G401 (cell line): ENCODE data around the gene GTPBP3. TPM values are rescaled to one million over a fixed set of nuclear protein-coding genes. Genes with fewer than 3 reads are reported as not detected.
"Not testable (repeated sequence)": the region's sequence is repeated elsewhere in the genome, so short reads cannot be mapped to it uniquely, and the experiment has no call there.

ENCODE experiments used
- DNase-seq: peaks from one replicate; pipeline ENCODE4 v3.0.0-alpha.2; 2015; ENCODE audit warnings: low spot score
- in situ Hi-C: cut with HindIII; loops from 2 replicates; pipeline ENCODE4 v1.10.0; 2016; ENCODE audit warnings: low sequenced_read_pairs, mixed read lengths
- total RNA-seq: library from RNA; depleted of rRNA; stranded (reverse); fragments of >200 nt; shearing (Covaris generic); gene quantifications from 2 replicates; pipeline ENCODE4 v1.2.3, GENCODE V29; 2014; rRNA removed

GTPBP3 gene, protein sequence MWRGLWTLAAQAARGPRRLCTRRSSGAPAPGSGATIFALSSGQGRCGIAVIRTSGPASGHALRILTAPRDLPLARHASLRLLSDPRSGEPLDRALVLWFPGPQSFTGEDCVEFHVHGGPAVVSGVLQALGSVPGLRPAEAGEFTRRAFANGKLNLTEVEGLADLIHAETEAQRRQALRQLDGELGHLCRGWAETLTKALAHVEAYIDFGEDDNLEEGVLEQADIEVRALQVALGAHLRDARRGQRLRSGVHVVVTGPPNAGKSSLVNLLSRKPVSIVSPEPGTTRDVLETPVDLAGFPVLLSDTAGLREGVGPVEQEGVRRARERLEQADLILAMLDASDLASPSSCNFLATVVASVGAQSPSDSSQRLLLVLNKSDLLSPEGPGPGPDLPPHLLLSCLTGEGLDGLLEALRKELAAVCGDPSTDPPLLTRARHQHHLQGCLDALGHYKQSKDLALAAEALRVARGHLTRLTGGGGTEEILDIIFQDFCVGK
- total RNA-seq = 35.0 and 41.1 TPM in 2 replicates

DNA sequence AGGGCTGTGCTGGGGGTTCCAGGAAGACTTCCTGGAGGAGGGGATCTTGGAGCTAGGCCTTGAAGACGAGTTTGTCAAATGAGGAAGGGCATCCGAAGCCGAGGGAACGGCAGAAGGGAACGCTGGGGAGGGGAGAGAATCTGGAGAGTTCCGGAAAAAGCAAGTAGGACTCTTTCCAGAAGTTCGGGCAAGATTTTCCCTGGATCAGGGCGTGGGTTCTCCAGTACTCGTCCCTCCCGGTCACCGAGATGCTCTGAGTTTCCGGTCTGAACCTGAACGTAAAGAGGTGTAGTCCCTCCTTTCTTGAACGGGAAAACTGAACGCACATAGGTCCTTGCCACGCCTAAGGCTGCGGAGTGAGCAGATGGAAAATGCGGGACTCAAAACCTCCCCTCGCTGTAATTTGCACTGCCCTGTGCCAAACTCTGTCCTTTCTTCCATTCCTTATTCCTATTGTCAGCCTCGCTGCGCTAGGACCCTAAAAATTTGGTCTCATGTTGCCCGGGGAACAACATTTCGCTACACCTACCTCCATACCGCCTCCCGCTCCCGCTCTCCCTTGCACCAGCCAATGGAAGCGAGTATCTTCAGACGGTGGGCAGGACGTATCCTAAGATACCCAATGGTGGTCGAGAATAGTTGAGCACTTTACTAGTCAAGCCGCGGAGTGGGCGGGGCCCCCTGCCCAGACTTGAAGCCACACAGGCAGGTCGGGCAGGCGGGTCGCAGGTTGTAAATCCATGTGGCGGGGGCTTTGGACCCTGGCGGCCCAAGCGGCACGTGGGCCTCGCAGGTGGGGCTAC, at the start of gene GTPBP3:
Gene GTPBP3, plus strand, starts transcription at position 682 of the 803 bp plus-strand sequence. Its CDS starts 59 bp downstream, at position 741.
- in situ Hi-C loops = no loop called here
- peak; percentile 100 for DNase-seq

DNA sequence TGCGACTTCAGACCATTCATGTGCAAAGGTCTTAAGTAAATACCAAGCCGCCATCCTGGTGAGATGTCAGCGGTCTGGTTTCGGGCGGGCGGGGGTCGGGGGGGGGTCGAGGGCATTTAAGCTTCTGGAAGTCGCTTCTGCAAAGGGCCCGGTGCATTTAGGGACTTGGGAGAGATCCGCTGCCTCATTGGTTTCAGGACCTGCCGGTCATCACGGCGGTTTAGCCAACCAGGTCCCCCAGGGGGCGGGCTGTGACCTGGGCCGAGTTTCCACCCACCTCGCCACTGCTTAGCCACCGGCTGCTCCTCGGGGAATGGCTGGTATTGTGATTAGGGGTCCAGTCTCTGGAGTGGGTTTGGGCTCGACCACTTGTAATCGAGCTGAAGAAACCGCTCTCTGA, 47.9 kb upstream of the GTPBP3 start:
- peak; percentile 60 for DNase-seq
- in situ Hi-C loops = no loop called here

DNA sequence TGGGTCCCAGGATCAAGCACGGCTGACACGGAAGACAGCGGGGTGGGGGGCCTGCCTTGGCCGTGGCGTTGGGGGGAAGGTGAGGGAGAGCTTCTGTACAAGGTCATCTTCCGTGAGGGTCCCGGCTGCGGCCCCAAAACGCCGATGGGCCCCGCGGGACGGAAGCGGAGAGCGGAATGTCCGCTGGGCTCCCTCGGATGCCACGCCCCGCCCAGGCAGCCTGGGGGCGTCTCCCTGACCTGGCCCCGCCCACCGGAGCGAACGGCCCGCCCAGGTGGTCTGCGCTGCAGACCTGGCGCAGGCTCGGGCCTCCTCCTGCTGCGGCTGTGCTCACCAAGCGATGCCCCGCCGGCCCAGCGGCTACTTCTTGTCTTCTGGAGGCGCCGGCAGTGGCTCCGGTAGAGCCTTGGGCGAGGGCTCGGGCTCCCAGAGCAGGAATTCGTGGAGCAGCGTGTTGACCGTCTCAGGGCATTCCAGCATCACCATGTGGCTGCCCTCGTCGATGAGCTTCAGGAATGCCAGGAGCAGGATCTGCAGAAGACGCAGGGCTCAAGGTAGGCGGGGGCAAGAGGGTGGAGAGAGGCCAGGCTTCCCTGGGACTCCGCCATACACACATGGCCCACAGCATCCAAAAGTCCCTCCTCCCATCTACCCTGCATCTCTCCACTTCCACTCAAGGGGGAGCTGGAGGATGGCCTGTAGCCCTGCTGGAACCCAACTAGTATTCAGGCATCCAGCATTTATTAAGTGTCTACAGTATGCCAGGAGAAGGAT, 44.9 kb upstream of the GTPBP3 start:
- in situ Hi-C loops = no loop called here
- peak; percentile 87 for DNase-seq

DNA sequence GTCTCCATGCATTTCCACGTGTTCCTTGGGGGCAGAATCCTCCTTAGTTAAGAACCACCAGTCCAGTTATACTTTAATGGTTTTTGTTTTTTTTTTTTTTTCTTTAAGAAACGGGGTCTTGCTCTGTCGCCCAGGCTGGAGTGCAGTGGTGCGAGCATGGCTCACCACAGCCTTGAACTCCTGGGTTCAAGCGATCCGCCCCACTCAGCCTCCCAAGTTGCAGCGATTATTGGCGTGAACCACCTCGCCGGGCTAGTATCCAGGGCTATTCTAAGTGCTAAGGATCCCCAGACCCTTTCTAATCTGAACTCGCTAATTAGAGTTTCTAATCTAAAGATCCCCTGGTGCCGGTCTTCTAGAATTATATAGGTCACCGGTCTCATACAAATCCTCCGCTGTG, 43.7 kb upstream of the GTPBP3 start:
- in situ Hi-C loops = no loop called here
- no peak for DNase-seq

DNA sequence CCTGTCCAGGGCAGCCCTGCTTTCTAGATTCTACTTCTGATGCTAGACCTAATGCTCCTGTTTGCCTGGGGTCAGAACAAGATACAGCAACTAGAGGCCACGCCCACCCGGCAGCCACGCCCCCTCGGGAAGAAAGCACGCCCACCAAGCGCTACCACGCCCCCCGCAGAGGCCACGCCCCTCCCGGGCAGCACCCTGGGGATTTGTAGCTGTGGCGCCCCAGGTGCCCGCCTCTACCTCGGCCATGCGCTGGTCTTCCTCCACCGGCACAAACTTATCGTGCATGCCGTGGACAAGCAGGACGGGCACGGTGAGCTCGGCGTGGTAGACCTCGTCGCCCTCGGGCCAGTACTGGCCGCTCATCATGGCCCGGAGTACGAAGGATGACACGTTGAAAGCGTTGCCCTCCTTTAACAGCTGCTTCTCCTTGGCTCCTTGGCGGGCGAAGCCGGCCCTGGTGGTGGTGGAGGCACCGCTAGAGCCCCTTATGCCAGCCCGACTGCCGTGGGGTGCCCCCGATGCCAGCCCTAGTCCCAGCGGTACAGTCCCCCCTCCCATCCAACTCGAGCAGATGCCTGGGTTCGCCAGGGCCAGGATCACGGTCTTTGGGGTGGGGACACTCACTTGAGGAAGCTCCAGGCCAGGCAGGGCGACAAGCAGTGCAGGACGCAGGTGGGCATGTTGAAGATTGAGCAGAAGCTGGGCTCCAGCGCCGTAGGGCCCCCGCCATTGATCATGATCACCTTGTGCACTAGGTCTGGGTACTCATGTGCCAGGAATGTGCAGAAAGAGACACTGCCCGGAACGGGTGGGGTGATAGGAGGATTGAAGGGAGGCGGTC, 43.1 kb upstream of the GTPBP3 start:
- in situ Hi-C loops = no loop called here
- no peak for DNase-seq

DNA sequence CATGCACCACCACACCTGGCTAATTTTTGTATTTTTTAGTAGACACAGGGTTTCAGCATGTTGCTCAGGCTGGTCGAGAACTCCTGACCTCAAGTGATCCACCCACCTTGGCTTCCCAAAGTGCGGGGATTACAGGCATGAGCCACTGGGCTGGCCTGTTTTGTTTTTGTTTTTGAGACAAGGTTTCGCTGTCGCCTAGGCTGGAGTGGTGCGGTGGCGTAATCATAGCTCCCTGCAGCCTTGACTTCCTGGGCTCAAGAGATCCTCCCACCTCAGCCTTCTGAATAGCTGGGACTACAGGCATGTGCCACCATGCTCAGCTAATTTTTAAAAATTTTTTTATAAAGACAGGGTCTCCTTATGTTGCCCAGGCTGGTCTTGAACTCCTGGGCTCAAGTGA, 41.8 kb upstream of the GTPBP3 start:
- in situ Hi-C loops, DNase-seq: not testable (repeated sequence)

DNA sequence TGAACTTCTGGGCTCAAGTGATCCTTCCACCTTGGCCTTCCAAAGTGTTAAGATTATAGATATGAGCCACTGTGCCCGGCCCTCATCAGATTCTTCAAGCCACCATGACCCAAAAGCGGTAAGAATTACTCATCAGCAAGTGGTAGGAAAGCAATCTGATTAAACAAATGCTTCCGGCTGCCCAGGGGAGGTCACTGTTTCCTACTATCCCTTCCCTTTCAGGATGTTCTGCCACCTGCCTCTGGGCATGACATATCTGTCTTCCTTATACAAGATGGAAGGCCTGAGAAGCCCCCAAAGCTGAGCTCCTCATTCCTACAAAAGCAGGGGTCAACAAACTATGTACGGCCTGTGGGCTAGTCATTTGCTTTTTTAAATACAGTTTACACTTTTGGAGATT, 41.1 kb upstream of the GTPBP3 start:
- in situ Hi-C loops = no loop called here

DNA sequence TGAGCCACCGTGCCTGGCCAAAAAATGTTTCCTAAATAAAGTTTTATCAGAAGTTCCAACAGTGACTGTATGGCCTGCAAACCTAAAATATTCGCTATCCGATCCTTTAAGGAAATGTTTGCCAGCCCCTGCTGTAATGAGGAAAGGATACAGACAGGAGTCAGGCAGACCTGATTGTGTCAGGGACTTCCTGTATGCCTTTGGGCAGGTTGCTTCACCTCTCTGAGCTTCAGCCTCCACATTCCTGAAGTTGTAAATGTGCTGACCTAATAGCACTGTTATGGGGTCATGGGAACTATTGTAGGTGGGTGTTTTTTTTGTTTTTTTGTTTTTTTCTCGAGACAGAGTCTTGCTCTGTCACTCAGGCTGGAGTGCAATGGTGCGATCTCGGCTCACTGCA, 40.4 kb upstream of the GTPBP3 start:
- in situ Hi-C loops = no loop called here
- no peak for DNase-seq

More for the DNA sequence above, 41.1 kb upstream of the GTPBP3 start:
- DNase-seq = no peak

DNA sequence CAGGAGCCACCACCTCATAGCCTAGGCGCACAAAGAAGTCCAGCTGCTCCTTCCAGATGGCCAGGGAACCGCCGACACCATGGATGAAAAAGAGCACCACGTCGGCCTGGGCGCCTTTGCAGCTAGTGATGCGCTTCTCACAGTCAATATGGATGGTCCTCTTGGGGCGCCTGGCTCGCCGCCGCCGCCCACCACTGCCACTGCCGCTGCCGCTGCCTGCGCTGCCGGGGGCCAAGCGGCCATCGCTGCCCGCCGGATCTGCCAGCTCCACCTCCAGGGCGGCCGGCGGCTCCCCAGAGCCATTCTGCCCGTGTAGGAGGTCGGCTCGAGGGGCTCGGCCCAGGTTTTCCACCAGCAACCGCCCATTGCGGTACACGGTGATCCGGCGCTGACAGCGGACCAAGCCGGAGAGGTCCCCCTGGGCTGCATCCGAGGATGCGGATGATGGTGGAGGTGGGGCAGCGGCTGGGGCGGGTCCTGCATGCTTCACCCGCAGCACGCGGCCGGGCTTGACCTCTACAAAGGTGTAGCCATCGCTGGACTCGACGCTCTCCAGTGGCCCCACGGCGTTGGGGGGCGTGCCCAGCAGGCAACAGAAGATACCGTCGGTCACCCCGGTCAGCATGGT, 36.2 kb upstream of the GTPBP3 start:
- DNase-seq = no peak
- in situ Hi-C loops = no loop called here

DNA sequence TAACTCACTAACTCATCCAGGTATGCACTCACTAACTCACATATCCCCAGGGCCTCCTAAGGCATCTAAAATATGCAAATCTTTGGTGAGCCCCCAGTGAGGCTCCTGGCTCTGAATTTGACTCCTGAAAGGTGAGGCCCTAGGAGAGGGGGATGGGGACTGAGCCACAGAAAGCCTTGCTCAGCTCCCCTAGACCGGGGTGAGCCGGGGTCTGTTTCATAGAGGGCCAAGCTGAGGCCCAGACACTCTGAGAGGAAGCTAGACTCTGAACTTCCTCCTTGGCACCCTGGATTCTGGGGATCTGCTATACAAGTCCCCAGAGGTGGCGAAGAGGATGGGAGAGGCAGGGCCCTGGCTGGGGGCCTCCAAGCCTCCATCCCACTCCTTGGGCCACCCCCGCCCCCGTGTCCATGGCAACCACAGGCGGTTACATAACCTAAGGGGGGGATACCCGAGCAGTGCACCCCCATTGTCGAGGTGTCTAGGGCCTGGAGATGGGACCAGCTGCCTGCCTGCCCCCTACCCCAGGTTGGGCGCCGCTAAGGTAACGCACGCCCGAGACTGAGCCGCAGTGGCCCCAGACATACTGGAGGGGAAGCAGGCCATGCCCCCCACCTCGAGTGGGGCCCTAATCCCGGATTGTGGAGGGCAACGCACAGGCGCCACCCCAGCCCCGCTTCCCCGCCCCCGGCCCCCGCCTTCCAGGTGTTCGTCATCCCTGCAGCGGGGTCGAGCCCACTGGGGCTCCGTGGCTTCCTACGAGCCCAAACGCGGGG, 34.8 kb upstream of the GTPBP3 start:
- peak; percentile 67 for DNase-seq

DNA sequence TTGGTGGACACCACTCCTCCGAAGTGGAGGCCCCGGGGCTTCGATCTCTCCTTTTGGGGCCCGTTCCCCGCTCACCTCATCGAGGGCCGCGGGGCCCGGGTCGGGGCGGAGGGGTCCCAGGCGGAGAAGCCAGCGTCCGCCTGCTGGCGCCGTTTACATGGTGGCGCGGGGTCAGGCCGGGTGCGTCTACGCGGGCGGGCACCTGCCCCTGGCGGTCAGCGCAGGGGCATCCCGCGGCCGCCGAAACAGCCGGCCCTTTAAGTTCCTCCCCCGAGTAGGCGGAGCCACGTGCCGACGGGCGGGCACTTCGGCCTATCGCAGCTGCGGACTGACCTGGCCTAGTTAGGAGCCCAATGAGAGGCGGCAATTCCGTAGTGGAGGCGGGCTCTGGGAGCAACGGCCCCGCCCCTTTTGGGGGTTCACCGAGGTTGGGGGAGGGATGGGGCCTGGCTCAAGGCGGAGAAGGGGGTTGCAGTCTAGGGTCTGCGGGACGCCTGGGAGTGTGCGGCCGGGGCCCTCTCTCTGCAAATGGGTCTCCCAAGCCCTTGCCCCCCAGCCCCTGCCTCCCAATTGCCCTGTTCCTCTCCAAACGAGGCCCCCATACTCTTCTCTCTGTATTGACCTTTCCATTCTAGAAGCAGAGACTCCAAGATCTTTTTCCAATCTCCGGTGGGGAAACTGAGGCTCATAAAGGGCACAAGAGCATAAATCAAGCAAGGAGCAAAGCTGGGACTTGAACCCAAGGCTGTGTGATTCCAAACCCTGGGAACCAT, 34.0 kb upstream of the GTPBP3 start, which contains the start of gene ABHD8:
Gene ABHD8, minus strand, starts transcription at position 259 of the 773 bp plus-strand sequence. CDS start 1,809 bp downstream, outside the sequence.
- peak; percentile 98 for DNase-seq
- in situ Hi-C loops = no loop called here

More for the DNA sequence above, 34.8 kb upstream of the GTPBP3 start:
- in situ Hi-C loops = no loop called here

DNA sequence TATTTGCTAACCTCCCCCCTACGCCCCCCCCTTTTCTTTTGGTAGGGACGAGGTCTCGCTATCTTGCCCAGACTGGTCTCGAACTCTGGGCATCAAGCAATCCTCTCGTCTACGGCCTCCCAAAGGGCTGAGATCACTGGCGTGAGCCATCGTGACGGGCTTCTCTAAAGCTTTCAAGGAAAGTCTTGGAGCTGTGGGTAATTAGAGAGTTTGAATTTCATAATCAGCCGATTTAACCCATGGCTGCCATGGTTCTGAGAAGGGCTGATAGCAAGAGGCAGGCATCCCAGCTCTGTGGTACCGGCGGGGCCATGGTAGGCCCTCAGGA, 33.4 kb upstream of the GTPBP3 start:
- DNase-seq = no peak
- in situ Hi-C loops = no loop called here

DNA sequence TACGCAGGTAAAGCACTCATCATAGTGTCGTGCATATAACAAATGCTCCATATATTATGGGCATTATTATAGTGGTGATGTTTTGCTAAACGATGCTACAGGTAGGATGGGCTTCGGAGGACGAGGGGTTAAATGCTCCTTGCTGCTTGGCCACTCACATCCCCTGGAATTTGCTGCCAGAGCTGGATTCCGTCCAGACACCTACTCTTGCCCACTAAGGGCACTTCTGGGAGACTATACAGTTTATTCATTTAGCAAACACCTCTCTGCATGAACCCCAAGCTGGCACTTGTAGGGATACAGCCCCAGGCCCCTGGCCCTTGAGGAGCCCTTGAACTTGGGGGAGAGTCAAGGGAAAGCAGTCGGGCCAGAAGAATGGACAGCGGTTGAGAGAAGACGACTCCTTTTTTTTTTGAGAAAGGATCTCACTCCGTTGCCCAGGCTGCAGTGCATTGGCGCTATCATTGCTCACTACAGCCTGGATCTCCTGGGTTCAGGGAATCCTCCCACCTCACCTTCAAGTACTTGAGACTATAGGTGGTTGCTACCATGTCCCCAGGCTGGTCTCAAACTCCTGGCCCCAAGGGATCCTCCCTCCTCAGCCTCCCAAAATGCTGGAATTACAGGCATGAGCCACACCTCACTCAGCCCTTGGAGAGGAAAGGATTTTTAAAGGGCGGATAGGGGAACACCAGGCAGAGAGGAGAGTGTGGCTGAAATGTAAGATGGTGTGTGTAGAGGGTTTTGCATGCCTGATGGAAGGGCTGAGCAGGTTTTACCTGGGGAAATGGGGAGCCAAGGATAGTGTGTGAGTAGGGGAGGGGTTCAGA, 32.8 kb upstream of the GTPBP3 start:
- in situ Hi-C loops = no loop called here
- peak; percentile 26 for DNase-seq

DNA sequence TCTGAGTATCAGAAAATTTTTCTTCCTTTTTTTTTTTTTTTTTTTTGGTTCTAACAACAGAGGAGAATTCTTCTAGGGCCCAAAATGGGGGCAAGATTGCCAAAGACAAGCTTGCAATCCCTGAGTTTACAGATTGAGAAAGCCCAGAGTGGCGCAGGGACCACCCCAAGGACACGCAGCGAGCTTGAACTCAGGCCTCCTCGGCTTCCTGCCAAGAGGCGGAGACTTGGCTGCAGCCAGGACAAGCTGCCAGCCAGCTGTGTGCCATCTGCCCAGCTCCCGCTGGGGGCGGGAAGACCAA, 32.2 kb upstream of the GTPBP3 start:
- in situ Hi-C loops = no loop called here
- no peak for DNase-seq

DNA sequence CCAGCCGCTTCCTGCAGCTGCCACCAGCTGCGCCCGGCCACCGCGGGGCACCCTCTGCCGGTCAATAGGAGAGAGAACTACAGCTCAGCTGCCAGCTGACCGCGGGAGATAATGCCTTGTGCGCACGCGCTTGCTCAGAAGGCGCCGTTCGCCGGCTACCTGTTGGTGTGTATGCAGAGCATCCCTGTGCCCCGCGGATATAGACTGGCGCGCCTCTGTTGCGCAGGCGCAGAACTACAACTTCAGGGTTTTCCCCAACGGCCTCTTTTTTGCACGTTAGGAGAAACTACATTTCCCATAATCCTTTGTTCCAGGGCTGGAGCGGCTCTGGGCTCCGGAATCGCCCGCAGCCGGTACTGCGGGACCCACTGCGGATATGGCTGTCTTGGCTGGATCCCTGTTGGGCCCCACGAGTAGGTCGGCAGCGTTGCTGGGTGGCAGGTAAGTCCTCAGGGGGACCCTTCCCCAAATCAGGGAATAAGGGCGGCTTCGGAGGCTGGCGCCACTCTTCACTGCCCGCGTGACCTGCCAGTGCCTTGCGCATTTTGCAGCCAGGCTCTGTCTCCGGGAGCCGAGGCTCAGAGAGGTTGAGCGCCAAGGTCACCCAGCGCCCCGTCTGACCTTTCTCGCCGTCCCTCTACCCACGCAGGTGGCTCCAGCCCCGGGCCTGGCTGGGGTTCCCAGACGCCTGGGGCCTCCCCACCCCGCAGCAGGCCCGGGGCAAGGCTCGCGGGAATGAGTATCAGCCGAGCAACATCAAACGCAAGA, 31.7 kb upstream of the GTPBP3 start, which contains the start of gene MRPL34:
Gene MRPL34, plus strand, starts transcription at position 356 of the 768 bp plus-strand sequence. Its CDS starts 21 bp downstream, at position 377.
- in situ Hi-C loops = no loop called here
- DNase-seq = peak; percentile 99
